ENCODE measurements around the gene ABCC4.
A peak's percentile ranks its signal among the peaks of the same experiment; 100 is the strongest.

ABCC4 gene

GRCh38 chr13:95239283-95239682 is 62.0 kb downstream of the ABCC4 start:
- no peak for DNase-seq (ENCODE audit: low read depth)
- no peak overlapping the region for H3K4me3 ChIP-seq (ENCODE audit: low read depth, low read length)
- TF ChIP-seq, protein P1, sequence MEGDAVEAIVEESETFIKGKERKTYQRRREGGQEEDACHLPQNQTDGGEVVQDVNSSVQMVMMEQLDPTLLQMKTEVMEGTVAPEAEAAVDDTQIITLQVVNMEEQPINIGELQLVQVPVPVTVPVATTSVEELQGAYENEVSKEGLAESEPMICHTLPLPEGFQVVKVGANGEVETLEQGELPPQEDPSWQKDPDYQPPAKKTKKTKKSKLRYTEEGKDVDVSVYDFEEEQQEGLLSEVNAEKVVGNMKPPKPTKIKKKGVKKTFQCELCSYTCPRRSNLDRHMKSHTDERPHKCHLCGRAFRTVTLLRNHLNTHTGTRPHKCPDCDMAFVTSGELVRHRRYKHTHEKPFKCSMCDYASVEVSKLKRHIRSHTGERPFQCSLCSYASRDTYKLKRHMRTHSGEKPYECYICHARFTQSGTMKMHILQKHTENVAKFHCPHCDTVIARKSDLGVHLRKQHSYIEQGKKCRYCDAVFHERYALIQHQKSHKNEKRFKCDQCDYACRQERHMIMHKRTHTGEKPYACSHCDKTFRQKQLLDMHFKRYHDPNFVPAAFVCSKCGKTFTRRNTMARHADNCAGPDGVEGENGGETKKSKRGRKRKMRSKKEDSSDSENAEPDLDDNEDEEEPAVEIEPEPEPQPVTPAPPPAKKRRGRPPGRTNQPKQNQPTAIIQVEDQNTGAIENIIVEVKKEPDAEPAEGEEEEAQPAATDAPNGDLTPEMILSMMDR (IDR thresholded peaks at IDR 0.05; ENCODE audit: control insufficient read depth, extremely low read depth, insufficient read depth): no peak

DNA sequence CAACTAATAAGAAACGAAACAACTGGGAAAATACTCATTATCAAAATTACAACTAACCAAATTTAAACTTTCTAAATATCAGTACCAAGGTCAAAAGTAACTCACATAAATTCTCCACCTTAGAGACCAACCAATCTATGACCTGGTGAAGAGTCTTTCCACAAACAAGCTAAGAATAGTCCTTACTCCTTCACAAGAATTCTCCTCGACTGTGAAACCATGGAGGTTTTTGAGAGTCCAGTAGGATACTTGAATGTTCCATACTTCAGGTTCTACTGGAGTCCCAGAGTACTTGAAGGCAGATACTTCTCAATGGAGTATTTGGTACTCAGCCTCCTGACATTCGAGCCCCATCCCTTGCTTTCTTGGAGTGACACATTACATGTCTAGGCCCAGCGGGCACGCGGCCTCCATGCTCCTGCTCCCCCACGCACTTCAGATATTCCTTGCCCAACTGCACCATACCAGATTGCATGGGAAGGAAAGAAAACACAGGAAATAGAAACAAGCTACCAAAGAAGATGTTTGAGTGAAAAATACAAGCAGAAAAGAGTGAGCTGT is 63.9 kb downstream of the ABCC4 start:
- TF ChIP-seq, protein P1 (IDR thresholded peaks at IDR 0.05; ENCODE audit: control insufficient read depth, extremely low read depth, insufficient read depth): no peak
- H3K4me3 ChIP-seq (ENCODE audit: low read depth, low read length): peak overlapping the region; percentile 29; the same call in 1 of the 2 replicates
- DNase-seq (ENCODE audit: low read depth): no peak

DNA sequence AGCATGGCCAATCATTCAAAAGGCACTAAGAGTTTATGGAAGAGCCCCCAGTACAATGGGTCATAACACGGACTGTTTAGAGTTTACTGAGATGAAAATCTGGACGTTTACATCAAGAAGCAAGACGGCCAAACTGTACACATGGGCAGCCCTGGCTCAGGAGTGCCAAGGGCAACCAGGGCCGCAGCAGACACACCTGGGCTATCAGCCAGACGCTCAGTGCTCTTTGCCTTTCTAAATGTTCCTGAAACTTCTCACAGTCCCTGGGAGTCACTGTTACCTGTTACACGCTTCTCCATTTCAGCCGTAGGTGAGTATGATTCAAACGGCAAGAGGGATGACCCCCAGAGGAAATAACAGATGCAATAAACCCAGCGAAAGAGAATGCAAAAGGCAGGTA is 64.5 kb downstream of the ABCC4 start:
- DNase-seq (ENCODE audit: low read depth): peak; percentile 81
- TF ChIP-seq, protein P1 (IDR thresholded peaks at IDR 0.05; ENCODE audit: control insufficient read depth, extremely low read depth, insufficient read depth): no peak
- peak overlapping the region; percentile 29; the same call in 1 of the 2 replicates for H3K4me3 ChIP-seq (ENCODE audit: low read depth, low read length)

DNA sequence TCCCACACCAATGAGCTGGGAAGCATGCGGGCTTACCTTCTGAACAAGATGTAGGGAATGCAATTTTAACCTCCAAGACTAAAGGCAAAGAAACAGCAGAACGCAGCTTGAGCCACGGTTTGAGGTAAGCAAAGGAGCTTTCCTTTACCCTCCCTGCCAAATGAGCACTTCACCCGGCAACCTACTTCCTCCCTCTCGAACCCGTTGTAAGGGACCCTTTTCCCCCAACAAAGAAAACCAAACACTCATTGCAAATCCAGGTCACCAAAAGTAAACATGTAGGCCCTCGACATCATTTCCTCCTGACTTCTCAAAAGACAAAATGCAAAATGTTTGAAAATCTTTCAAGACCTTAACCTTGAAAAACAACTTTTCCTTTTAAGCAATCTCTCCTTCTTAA is 65.3 kb downstream of the ABCC4 start:
- no peak overlapping the region for H3K4me3 ChIP-seq (ENCODE audit: low read depth, low read length)
- TF ChIP-seq, protein P1 (IDR thresholded peaks at IDR 0.05; ENCODE audit: control insufficient read depth, extremely low read depth, insufficient read depth): no peak
- DNase-seq (ENCODE audit: low read depth): no peak

- TF ChIP-seq, protein P1 (IDR thresholded peaks at IDR 0.05; ENCODE audit: control insufficient read depth, extremely low read depth, insufficient read depth): no peak
- no peak overlapping the region for H3K4me3 ChIP-seq (ENCODE audit: low read depth, low read length)
- no peak for DNase-seq (ENCODE audit: low read depth)
These were observed 66.0 kb downstream of the ABCC4 start for GRCh38 chr13:95235199-95235756.

DNA sequence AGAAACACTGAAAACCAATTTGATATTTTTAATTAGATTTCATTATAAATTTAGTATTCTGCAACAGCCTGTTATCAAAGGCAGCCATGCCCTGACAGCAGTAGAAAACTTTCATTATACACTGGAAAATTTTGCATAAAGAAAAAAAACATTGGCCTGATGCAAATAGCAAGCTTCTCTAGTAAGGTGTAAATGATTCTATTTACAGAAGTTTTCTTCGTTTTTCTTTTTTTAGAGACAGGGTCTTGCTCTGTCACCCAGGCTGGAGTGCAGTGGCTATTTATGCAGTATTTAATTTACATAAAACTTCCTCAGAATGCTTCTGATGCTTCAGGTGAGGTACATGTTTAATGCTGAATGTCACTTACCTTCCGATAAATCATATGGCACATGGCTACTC is 67.0 kb downstream of the ABCC4 start:
- H3K4me3 ChIP-seq (ENCODE audit: low read depth, low read length): no peak overlapping the region
- TF ChIP-seq, protein P1 (IDR thresholded peaks at IDR 0.05; ENCODE audit: control insufficient read depth, extremely low read depth, insufficient read depth): no peak
- DNase-seq (ENCODE audit: low read depth): no peak
